Endothelial cell of umbilical vein (primary cell): Measurements from ENCODE around the gene GABARAPL2. TPM values are rescaled to one million over a fixed set of nuclear protein-coding genes. Genes with fewer than 3 reads are reported as not detected.

Source experiments
- BruUV-seq: library from RNA; stranded (reverse); fragments of 400-500 nt; replicated peaks from 2 replicates; lab custom pipeline; 2021; lab: Mats Ljungman, UMichigan
- CTCF ChIA-PET: fragments of 300-600, 350-600 bp; sonication (Branson Sonifier 250); formaldehyde crosslinking; loops from one replicate; lab custom pipeline; 2021; ENCODE audit warnings: antibody characterized with exemption, inconsistent platforms; lab: Charles Lee
- POLR2A ChIA-PET: fragments of 300-600, 350-600 bp; sonication (Branson Sonifier 250); formaldehyde crosslinking; loops from one replicate; lab custom pipeline; 2021; ENCODE audit warnings: antibody characterized with exemption, inconsistent platforms; lab: Charles Lee
- DNase-seq: peaks from one replicate; pipeline ENCODE4 v3.0.0-alpha.2; 2011; ENCODE audit warnings: low read depth, low spot score
- FAIRE-seq: peaks from 2 replicates; lab custom pipeline; 2011; peaks lifted over from hg19 to GRCh38; lab: Jason Lieb, UNC
- H2AFZ ChIP-seq: 2 replicates; pipeline ENCODE4 v1.6.0; 2012; ENCODE audit warnings: low read depth, low read length, control low read depth, inconsistent platforms
- H3K27ac ChIP-seq: 2 replicates; pipeline ENCODE4 v1.5.1; 2011; ENCODE audit warnings: low read depth, mild to moderate bottlenecking, control low read depth, low read length, moderate library complexity; ENCODE audit not compliant: insufficient read depth
- H3K27me3 ChIP-seq, 2 experiments: 2 replicates each; pipeline versions ENCODE4 v1.6.0 to v1.6.1; 2011; ENCODE audit warnings: low read length in 2 of 2, mixed read lengths in 1 of 2; ENCODE audit not compliant: control insufficient read depth in 2 of 2, insufficient read depth in 2 of 2
- H3K36me3 ChIP-seq, 2 experiments: 2 replicates in 1 of 2; 3 replicates in 1 of 2; pipeline ENCODE4 v1.5.1; 2011; ENCODE audit warnings: low read length in 2 of 2, mild to moderate bottlenecking in 1 of 2, moderate library complexity in 1 of 2; ENCODE audit not compliant: control insufficient read depth in 2 of 2, insufficient read depth in 2 of 2; ENCODE audit errors: extremely low read depth in 1 of 2
- H3K4me1 ChIP-seq: 3 replicates; pipeline ENCODE4 v1.5.1; 2011; ENCODE audit warnings: mild to moderate bottlenecking, low read length; ENCODE audit not compliant: control insufficient read depth, insufficient read depth; ENCODE audit errors: extremely low read depth
- H3K4me2 ChIP-seq: 2 replicates; pipeline ENCODE4 v1.6.1; 2011; ENCODE audit warnings: low read length, control low read depth, mixed read lengths; ENCODE audit not compliant: insufficient read depth
- H3K4me3 ChIP-seq, 3 experiments: fragments of 200-600 bp in 1 of 3; sonication (generic), shearing (Covaris generic) in 1 of 3; replicated peaks in 1 of 3; 2 replicates each; pipeline ENCODE4 v1.5.1; 2011 to 2016; ENCODE audit warnings: control low read depth in 3 of 3, low read length in 3 of 3, mild to moderate bottlenecking in 2 of 3, inconsistent platforms in 1 of 3, low read depth in 1 of 3, moderate library complexity in 1 of 3; ENCODE audit not compliant: insufficient read depth in 1 of 3
- H3K79me2 ChIP-seq: 2 replicates; pipeline ENCODE4 v1.6.0; 2012; ENCODE audit warnings: low read length, inconsistent platforms; ENCODE audit not compliant: control insufficient read depth, insufficient read depth
- H3K9ac ChIP-seq: replicated peaks from 2 replicates; pipeline ENCODE3; 2011; ENCODE audit warnings: low read length, control low read depth; ENCODE audit not compliant: insufficient read depth; ENCODE audit errors: extremely low read depth
- H3K9me1 ChIP-seq: replicated peaks from 3 replicates; pipeline ENCODE4 v1.6.0; 2011; ENCODE audit warnings: mild to moderate bottlenecking, low read length; ENCODE audit not compliant: control insufficient read depth, insufficient read depth; ENCODE audit errors: extremely low read depth
- H3K9me3 ChIP-seq: replicated peaks from 2 replicates; pipeline ENCODE4 v1.5.1; 2012; ENCODE audit warnings: low read length, inconsistent platforms; ENCODE audit not compliant: control insufficient read depth, insufficient read depth
- H4K20me1 ChIP-seq: replicated peaks from 2 replicates; pipeline ENCODE3; 2011; ENCODE audit warnings: mild to moderate bottlenecking, low read length; ENCODE audit not compliant: control insufficient read depth, insufficient read depth; ENCODE audit errors: extremely low read depth
- EZH2 ChIP-seq: IDR thresholded peaks from 2 replicates; pipeline ENCODE4 v1.6.1; 2012; ENCODE audit warnings: borderline replicate concordance, low read depth, mild to moderate bottlenecking, moderate library complexity, low read length, inconsistent platforms; ENCODE audit not compliant: severe bottlenecking
- FOS ChIP-seq: IDR thresholded peaks from 2 replicates; pipeline ENCODE4 v1.6.1; 2011; ENCODE audit warnings: mild to moderate bottlenecking, low read length, moderate library complexity, borderline replicate concordance; ENCODE audit not compliant: insufficient read depth
- MYC ChIP-seq: IDR thresholded peaks from one replicate; pipeline ENCODE4 v1.6.1; 2011; ENCODE audit warnings: mild to moderate bottlenecking, low read depth, low read length
- POLR2A ChIP-seq: IDR thresholded peaks from 2 replicates; pipeline ENCODE4 v1.6.1; 2012; ENCODE audit warnings: low read depth, mild to moderate bottlenecking, control low read depth, low read length
- POLR2AphosphoS5 ChIP-seq: IDR thresholded peaks from 2 replicates; pipeline ENCODE4 v1.6.1; 2012; ENCODE audit warnings: low read depth, mild to moderate bottlenecking, control low read depth, low read length, moderate library complexity; ENCODE audit not compliant: insufficient read depth
- dilution Hi-C: fragments of 300-500 bp; cut with MboI; formaldehyde crosslinking; loops from one replicate; pipeline ENCODE4 v1.15.0; 2019; ENCODE audit warnings: low sequenced_read_pairs; ENCODE audit not compliant: extremely low pct_ligation_motif_present
- intact Hi-C: fragments of 100-400 bp; cut with micrococcal nuclease; formaldehyde crosslinking; loops from one replicate; pipeline ENCODE4 v1.10.0; 2022
- polyA plus RNA-seq, 4 experiments: library from polyadenylated mRNA; depleted of rRNA in 3 of 4; stranded (reverse) in 3 of 4; unstranded in 1 of 4; fragments of >200 nt; gene quantifications; 2 replicates each; pipeline versions ENCODE4 v1.2.1 to v1.2.3, GENCODE V29; 2011 to 2012; ENCODE audit warnings: missing spikeins in 1 of 4
- total RNA-seq: library from RNA; stranded (reverse); gene quantifications from 2 replicates; pipeline ENCODE4 v1.2.3, GENCODE V29; 2021

Gene GABARAPL2
- total and polyA plus RNA-seq, 2 donors (not counting 3 experiments of a cell fraction or from before 2014, with no cell fraction given) = 77.9 to 84.5 TPM

DNA sequence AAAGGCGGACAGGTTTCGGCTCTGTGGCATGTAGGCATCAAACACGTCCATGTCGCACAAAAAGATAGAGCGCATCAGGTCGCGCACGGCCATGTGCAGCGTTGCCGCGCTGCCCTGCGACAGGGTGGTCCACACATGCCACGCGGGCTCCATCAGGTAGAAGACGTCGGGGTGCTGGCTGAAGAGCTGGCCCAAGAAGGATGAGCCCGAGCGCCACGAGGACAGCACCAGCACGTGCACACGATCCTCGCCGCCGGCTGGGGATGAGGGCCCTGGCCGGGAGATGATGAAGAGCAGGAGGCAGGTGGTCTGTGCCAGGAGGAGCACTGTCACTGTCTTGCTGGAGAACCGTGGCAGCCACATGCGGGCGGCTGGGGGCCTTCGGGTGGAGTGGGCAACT, 36.2 kb upstream of the GABARAPL2 start:
- no peak overlapping the region for H3K4me3 ChIP-seq
- no peaks in the 10 kb centered on the region for H3K9me3 ChIP-seq
- POLR2A ChIA-PET = no interaction called here
- BruUV-seq = no TSS peak
- no peaks in the 10 kb centered on the region for H3K9me1 ChIP-seq
- CTCF ChIA-PET = no interaction called here
- no peak overlapping the region for H2AFZ ChIP-seq
- H3K9ac ChIP-seq = no peak overlapping the region
- no peaks in the 10 kb centered on the region for H4K20me1 ChIP-seq
- no peak for FAIRE-seq
- no peaks in the 10 kb centered on the region for H3K36me3 ChIP-seq
- no peak overlapping the region for H3K27ac ChIP-seq
- intact Hi-C loops (no loop called here), dilution Hi-C loops (no loop called here)
- no peaks in the 10 kb centered on the region for H3K4me1 ChIP-seq
- no peak overlapping the region for H3K4me2 ChIP-seq
- H3K79me2 ChIP-seq = no peaks in the 10 kb centered on the region
- DNase-seq = no peak
- H3K27me3 ChIP-seq = no peaks in the 10 kb centered on the region
- no peak for TF ChIP-seq EZH2
- no peak for TF ChIP-seq FOS
- no peak for TF ChIP-seq MYC

DNA sequence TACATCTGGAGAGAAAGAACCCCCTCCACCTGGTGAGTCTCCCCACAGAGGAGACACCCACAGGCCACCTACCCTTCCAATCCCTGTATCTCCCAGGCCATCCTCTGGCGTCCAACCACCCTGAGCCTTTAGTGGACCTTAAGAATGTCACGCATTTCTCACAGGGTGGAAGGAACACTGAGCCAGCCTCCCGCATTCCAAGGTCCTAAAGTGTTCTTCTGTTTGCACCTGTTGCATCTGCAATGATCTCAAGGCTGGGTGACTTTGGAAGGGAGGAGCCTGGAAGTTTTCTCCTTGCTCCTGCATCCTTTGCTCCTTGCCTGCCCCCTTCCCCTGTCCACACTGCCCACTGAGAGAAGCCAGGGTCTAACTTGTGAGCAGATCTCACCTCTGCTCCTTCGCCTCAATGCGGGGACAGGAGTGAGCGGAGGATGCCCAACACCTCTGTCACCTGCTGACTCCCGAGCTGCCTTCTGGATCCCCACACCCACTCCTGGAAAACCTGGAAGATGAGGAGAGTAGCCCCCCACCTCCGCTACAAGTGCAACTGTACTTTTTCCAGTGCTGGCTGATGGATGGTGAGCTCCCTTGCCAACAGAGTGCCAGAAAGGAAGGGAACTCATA, 33.9 kb upstream of the GABARAPL2 start:
- dilution Hi-C loops = no loop called here
- Histone ChIP-seq H3K4me3 (no peak overlapping the region), H3K9ac (no peak overlapping the region), H2AFZ (no peak overlapping the region), H3K9me3 (no peaks in the 10 kb centered on the region), H3K9me1 (no peaks in the 10 kb centered on the region), H3K36me3 (no peaks in the 10 kb centered on the region), H3K4me1 (no peaks in the 10 kb centered on the region), H3K27me3 (no peaks in the 10 kb centered on the region), H3K27ac (no peak overlapping the region), H4K20me1 (no peaks in the 10 kb centered on the region), H3K4me2 (no peak overlapping the region), H3K79me2 (no peaks in the 10 kb centered on the region)
- no peak for DNase-seq
- FAIRE-seq = no peak
- ChIA-PET CTCF (interaction anchor here (0.8 to 1.8 kb wide), 3 partner anchors 10 to 19 kb away, joined by 3 to 11 read pairs (median 5); no protein-coding TSS in a partner anchor), POLR2A (interaction anchor here (0.6 to 0.9 kb wide), 2 partner anchors 9 to 15 kb away, joined by 3 to 4 read pairs; no protein-coding TSS in a partner anchor)
- intact Hi-C loops = no loop called here
- no peak for TF ChIP-seq POLR2AphosphoS5
- TF ChIP-seq EZH2 = no peak
- TF ChIP-seq FOS = no peak
- no peak for TF ChIP-seq POLR2A
- BruUV-seq = no TSS peak
